Adrenal gland (tissue), 5 donors: ENCODE data around the gene PRM1.

Experiments
- CTCF ChIP-seq, 6 experiments: fragments of 450-650 bp in 4 of 6; fragments of 200-600 bp in 2 of 6; sonication (generic) in 1 of 6; IDR thresholded peaks; 1 replicate in 5 of 6; 2 replicates in 1 of 6; pipeline versions ENCODE4 v1.5.1 to v1.8.0; 2016 to 2021; ENCODE audit warnings: antibody characterized with exemption in 6 of 6, mild to moderate bottlenecking in 2 of 6, moderate library complexity in 1 of 6
- POLR2A ChIP-seq, 2 donors: fragments of 450-650 bp; IDR thresholded peaks; one replicate each; pipeline ENCODE4 v1.6.1; 2017; ENCODE audit warnings: antibody characterized with exemption in 2 of 2, mild to moderate bottlenecking in 2 of 2, moderate library complexity in 1 of 2
- donor health status: DM: no; HTN: no; CAD: no.

GRCh38 chr16:11322823-11323222 is 41.7 kb upstream of the PRM1 start:
- TF ChIP-seq CTCF (IDR thresholded peaks at IDR 0.05) (no peak), POLR2A (IDR thresholded peaks at IDR 0.05) (no peak)
